ENCODE data around the gene ARHGAP6. TPM values are rescaled to one million over a fixed set of nuclear protein-coding genes. Genes with fewer than 3 reads are reported as not detected.

ARHGAP6 gene
- total and polyA plus RNA-seq, 9 of the 15 experiments (the other 6 are each of a cell fraction or from before 2014, with no cell fraction given): 12.5 to 63.6 (median 41.8) TPM

DNA sequence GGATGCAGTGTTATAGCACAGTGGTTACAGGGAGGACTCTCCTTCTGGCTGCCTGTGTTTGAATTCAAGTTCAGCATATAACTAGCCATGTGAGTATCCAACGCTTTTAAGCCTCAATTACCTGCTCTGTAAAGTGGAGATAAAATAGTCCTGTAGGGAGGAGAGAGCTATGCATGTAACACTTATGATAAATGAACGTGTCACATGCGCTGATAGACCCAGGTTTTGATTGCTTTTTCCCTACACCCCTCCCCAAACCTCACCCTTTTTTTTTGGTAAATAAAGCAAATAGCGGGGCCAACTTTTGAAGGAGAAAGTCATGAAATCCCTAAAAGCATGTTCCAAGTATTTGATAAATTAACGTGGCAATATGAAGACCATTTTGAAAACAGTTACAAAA, 392.9 kb downstream of the ARHGAP6 start:
- Histone ChIP-seq H2AFZ (ENCODE audit: low read depth, low read length) (no peak overlapping the region), H3K9me1 (ENCODE audit: control insufficient read depth, insufficient read depth, low read length) (no peaks in the 10 kb centered on the region), H3K4me3 (no peak overlapping the region), H3K9me3 (replicated peaks; ENCODE audit: control insufficient read depth, insufficient read depth, low read depth, low read length) (no peaks in the 10 kb centered on the region; the same call in 1 of the 2 replicates), H3K27ac (ENCODE audit: extremely low read depth, low read depth, low read length) (no peak overlapping the region), H3K36me3 (ENCODE audit: control insufficient read depth, insufficient read depth, low read length) (no peaks in the 10 kb centered on the region), H3K4me1 (replicated peaks in 1 of 2; ENCODE audit: control insufficient read depth in 2 of 2, insufficient read depth in 2 of 2, low read length in 2 of 2) (peaks cover 11 to 49% of the 10 kb centered on the region in 2 experiments), H3K9ac (ENCODE audit: insufficient read depth in 1 of 2, low read depth in 2 of 2, low read length in 2 of 2) (no peak overlapping the region), H3K4me2 (ENCODE audit: insufficient read depth, low read length) (no peak overlapping the region; the same call in 1 of the 2 replicates), H3K27me3 (ENCODE audit: control insufficient read depth in 2 of 2, insufficient read depth in 2 of 2, low read length in 2 of 2) (no peaks in the 10 kb centered on the region), H4K20me1 (replicated peaks; ENCODE audit: control insufficient read depth, insufficient read depth, low read length) (no peaks in the 10 kb centered on the region), H3K79me2 (ENCODE audit: control insufficient read depth, insufficient read depth, low read length) (peaks cover 82% of the 10 kb centered on the region)
- in situ Hi-C loops (cut with MboI) (no loop called here), intact Hi-C loops (cut with micrococcal nuclease) (no loop called here)
- ChIA-PET CTCF (ENCODE audit: low intra/inter-chr PET ratio) (no interaction called here), POLR2A (interaction anchor here (1.1 to 1.3 kb wide), 3 partner anchors 9 to 30 kb away, joined by 3 to 9 read pairs (median 5); no protein-coding TSS in a partner anchor)
- DNase-seq (ENCODE audit: extremely low read depth in 1 of 4, low spot score in 3 of 4) (peak in 1 of 4 experiments; percentile 49), ATAC-seq (peak; percentile 32), FAIRE-seq (peak; percentile 68)
- 11% methylated on average over 5 of the region's 5 CpGs for WGBS (ENCODE audit: insufficient coverage, low coverage, missing lambda C conversion rate)
- BruUV-seq (replicated peaks): no TSS peak
- TF ChIP-seq ZNF197 (CRISPR knock-in tag; IDR thresholded peaks at IDR 0.05; ENCODE audit: low read depth) (no peak), RBM14 (IDR thresholded peaks at IDR 0.05; ENCODE audit: borderline replicate concordance, insufficient read depth, low read depth, low read length) (no peak), RBM39 (optimal IDR thresholded peaks at IDR 0.05; ENCODE audit: low read depth, low read length) (no peak), ZNF830 (CRISPR knock-in tag; IDR thresholded peaks at IDR 0.05) (no peak), KDM1A (IDR thresholded peaks at IDR 0.05) (peak in 1 of 2 experiments; percentile 45; a peak in 2 of 4 replicates), RBM22 (IDR thresholded peaks at IDR 0.05; ENCODE audit: low read depth, low read length, poor library complexity, severe bottlenecking) (no peak), ZNF644 (tag; IDR thresholded peaks at IDR 0.05; ENCODE audit: low read depth) (no peak), PYGO2 (tag; IDR thresholded peaks at IDR 0.05) (no peak), ZNF41 (CRISPR knock-in tag; conservative IDR thresholded peaks at IDR 0.05) (no peak), NCOR1 (IDR thresholded peaks at IDR 0.05) (no peak), ZNF668 (CRISPR knock-in tag; IDR thresholded peaks at IDR 0.05) (no peak), NFE2L1 (tag; IDR thresholded peaks at IDR 0.05; ENCODE audit: borderline replicate concordance, low read depth) (no peak), SIRT6 (IDR thresholded peaks at IDR 0.05; ENCODE audit: low read depth, low read length) (no peak)
